Neutrophil (primary cell): Measurements from ENCODE around the gene CA12.
"Not testable (repeated sequence)": the region's sequence is repeated elsewhere in the genome, so short reads cannot be mapped to it uniquely, and the experiment has no call there.

Source experiments
- H3K27ac ChIP-seq: fragments of 200-600 bp; sonication (generic); 2 replicates; pipeline ENCODE4 v1.5.1; 2016; ENCODE audit warnings: mild to moderate bottlenecking, moderate library complexity
- H3K27me3 ChIP-seq: fragments of 200-600 bp; sonication (generic); 2 replicates; pipeline ENCODE4 v1.6.0; 2016; ENCODE audit warnings: mild to moderate bottlenecking
- H3K36me3 ChIP-seq: fragments of 200-600 bp; sonication (generic); 2 replicates; pipeline ENCODE4 v1.5.1; 2017
- H3K4me1 ChIP-seq, 2 experiments: fragments of 200-600 bp in 1 of 2; sonication (generic) in 1 of 2; 1 replicate in 1 of 2; 2 replicates in 1 of 2; pipeline versions ENCODE4 v1.5.1 to v1.6.1; 2013 to 2016; ENCODE audit warnings: low read depth in 1 of 2, low read length in 1 of 2, mild to moderate bottlenecking in 1 of 2, moderate library complexity in 1 of 2; ENCODE audit not compliant: control insufficient read depth in 1 of 2, insufficient read depth in 1 of 2
- H3K4me3 ChIP-seq, 2 experiments: fragments of 200-600 bp in 1 of 2; sonication (generic) in 1 of 2; 1 replicate in 1 of 2; 2 replicates in 1 of 2; pipeline ENCODE4 v1.5.1; 2013 to 2016; ENCODE audit warnings: low read depth in 1 of 2, low read length in 1 of 2, mild to moderate bottlenecking in 1 of 2, moderate library complexity in 1 of 2
- H3K9me3 ChIP-seq: fragments of 200-600 bp; sonication (generic); 2 replicates; pipeline ENCODE4 v1.5.1; 2016
- CTCF ChIP-seq: fragments of 200-600 bp; sonication (generic); IDR thresholded peaks from 2 replicates; pipeline ENCODE4 v1.5.1; 2016; ENCODE audit warnings: antibody characterized with exemption

The CA12 gene

GRCh38 chr15:63421433-63421832, 39.8 kb upstream of the CA12 start:
- TF ChIP-seq CTCF: no peak
- H3K9me3 ChIP-seq: no peaks in the 10 kb centered on the region
- H3K27me3 ChIP-seq: no peaks in the 10 kb centered on the region
- H3K27ac ChIP-seq: no peak overlapping the region
- H3K36me3 ChIP-seq: no peaks in the 10 kb centered on the region
- peaks cover 0 to 5% of the 10 kb centered on the region in 2 experiments for H3K4me1 ChIP-seq
- H3K4me3 ChIP-seq: no peak overlapping the region

DNA sequence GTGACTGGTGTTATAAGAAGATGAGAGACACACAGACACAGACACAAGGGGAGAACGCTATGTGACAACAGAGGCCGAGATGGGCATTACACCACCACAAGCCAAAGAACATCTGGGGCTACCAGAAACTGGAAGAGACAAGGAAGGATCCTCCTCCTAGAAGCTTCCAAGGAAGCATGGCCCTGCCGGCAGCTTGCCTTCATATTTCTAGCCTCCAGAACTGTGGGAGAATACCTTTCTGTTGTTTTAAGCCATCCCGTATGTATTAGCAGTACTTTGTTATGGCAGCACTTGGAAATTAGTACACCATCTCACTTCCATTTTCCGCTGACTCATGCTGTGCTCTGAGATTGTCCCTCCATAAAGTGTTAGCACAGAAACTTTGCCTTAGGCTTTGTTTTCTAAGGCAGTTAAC, 38.7 kb upstream of the CA12 start:
- Histone ChIP-seq H3K36me3 (no peaks in the 10 kb centered on the region), H3K4me3 (no peak overlapping the region), H3K9me3 (no peaks in the 10 kb centered on the region), H3K27ac (no peak overlapping the region), H3K27me3 (no peaks in the 10 kb centered on the region), H3K4me1 (peaks cover 0 to 5% of the 10 kb centered on the region in 2 experiments)
- TF ChIP-seq CTCF: no peak

DNA sequence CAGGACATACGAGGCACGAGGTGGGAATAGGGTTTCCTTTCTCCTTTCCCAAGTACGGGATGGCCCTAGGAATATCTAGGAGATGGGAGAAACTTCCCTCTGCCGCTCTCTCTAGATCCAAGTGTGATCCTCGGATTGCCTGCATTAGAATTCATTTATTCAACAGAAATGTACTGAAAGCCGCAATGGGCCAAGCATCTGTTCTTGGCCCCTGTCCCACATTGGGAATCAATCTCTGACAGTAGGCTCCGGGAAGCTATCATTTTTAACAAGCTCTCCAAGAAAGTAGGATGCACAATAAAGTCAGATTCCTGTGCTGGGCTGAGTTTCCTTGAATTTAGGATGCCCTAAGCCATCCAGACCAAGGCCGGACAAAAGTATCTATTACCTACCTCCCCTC, 37.2 kb upstream of the CA12 start:
- Histone ChIP-seq H3K36me3 (no peaks in the 10 kb centered on the region), H3K9me3 (no peaks in the 10 kb centered on the region), H3K27me3 (no peaks in the 10 kb centered on the region), H3K27ac (no peak overlapping the region), H3K4me1 (peaks cover 0 to 5% of the 10 kb centered on the region in 2 experiments), H3K4me3 (no peak overlapping the region)
- TF ChIP-seq CTCF: no peak

DNA sequence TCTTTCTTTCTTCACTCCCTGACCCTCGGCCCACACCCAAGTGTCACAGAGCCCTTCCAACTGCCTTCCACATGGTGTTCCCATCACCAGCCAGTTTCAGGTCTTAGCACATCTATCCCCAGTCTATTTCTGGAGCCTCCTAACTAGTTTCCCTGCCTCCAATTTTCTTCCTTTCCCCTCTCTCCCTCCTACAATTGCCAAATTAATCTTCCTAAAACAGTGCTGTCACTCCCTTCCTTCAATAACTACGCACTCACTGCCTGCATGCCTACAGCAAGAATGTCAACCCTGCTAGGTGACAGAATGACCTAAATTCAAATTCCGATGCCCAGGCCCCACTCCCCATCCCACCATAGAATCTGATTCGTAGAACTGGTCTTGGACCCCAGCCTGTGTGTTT, 36.1 kb upstream of the CA12 start:
- H3K36me3 ChIP-seq: no peaks in the 10 kb centered on the region
- H3K27me3 ChIP-seq: no peaks in the 10 kb centered on the region
- no peak overlapping the region for H3K27ac ChIP-seq
- H3K4me3 ChIP-seq: no peak overlapping the region
- H3K9me3 ChIP-seq: no peaks in the 10 kb centered on the region
- H3K4me1 ChIP-seq: peaks cover 0 to under 1% of the 10 kb centered on the region in 2 experiments
- no peak for TF ChIP-seq CTCF

DNA sequence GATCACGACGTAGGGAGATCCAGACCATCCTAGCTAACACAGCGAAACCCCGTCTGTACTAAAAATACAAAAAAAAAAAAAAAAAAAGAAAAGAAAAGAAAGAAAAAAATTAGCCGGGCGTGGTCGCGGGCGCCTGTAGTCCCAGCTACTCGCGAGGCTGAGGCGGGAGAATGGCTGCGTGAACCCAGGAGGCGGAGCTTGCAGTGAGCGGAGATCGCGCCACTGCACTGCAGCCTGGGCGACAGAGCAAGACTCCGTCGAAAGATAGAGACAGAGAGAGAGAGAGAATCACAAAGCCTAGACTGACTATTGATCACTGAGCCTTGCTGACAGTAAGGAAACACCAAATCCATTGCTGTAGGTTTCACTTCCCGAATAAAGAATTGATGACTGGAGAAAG, 35.6 kb upstream of the CA12 start:
- H3K27me3 ChIP-seq, H3K27ac ChIP-seq, H3K4me1 ChIP-seq, H3K9me3 ChIP-seq, H3K4me3 ChIP-seq, H3K36me3 ChIP-seq: not testable (repeated sequence)

- Histone ChIP-seq H3K27me3 (no peaks in the 10 kb centered on the region), H3K36me3 (no peaks in the 10 kb centered on the region), H3K27ac (no peak overlapping the region), H3K4me3 (no peak overlapping the region), H3K4me1 (no peaks in the 10 kb centered on the region), H3K9me3 (no peaks in the 10 kb centered on the region)
- TF ChIP-seq CTCF: no peak
These were observed 33.0 kb upstream of the CA12 start for GRCh38 chr15:63414474-63415120.
